Right forelimb (tissue), 1 donor: ENCODE measurements around the gene FYB1.

Experiments used
- DNase-seq: peaks from one replicate; pipeline ENCODE4 v3.0.0-alpha.2; 2018

The FYB1 gene

GRCh38 chr5:39116344-39117170, 102.8 kb downstream of the FYB1 start:
- no peak for DNase-seq

- DNase-seq = no peak
Observed at GRCh38 chr5:39115644-39116343, 103.6 kb downstream of the FYB1 start.

GRCh38 chr5:39114155-39114554, 105.2 kb downstream of the FYB1 start:
- DNase-seq = no peak

GRCh38 chr5:39113354-39113953, 105.9 kb downstream of the FYB1 start:
- DNase-seq = no peak

- DNase-seq = no peak
Observed at GRCh38 chr5:39109606-39110005, 109.8 kb downstream of the FYB1 start.

- DNase-seq = no peak
Observed at GRCh38 chr5:39108987-39109386, 110.4 kb downstream of the FYB1 start.

GRCh38 chr5:39107350-39107749, 112.0 kb downstream of the FYB1 start:
- DNase-seq = no peak

- no peak for DNase-seq
Observed at GRCh38 chr5:39106322-39106721, 113.0 kb downstream of the FYB1 start.

GRCh38 chr5:39104221-39104620, 115.1 kb downstream of the FYB1 start:
- DNase-seq = no peak

GRCh38 chr5:39102684-39103155, 116.6 kb downstream of the FYB1 start:
- no peak for DNase-seq

GRCh38 chr5:39100851-39101396, 118.4 kb downstream of the FYB1 start:
- DNase-seq = no peak

GRCh38 chr5:39100301-39100850, 119.0 kb downstream of the FYB1 start:
- DNase-seq = no peak

- DNase-seq = no peak
Observed at GRCh38 chr5:39099831-39100230, 119.5 kb downstream of the FYB1 start.

GRCh38 chr5:39093352-39093751, 126.0 kb downstream of the FYB1 start:
- no peak for DNase-seq

- DNase-seq = no peak
Observed at GRCh38 chr5:39092581-39093351, 126.6 kb downstream of the FYB1 start.

GRCh38 chr5:39091940-39092580, 127.3 kb downstream of the FYB1 start:
- no peak for DNase-seq

- no peak for DNase-seq
Observed at GRCh38 chr5:39083968-39084367, 135.4 kb downstream of the FYB1 start.

- DNase-seq = no peak
Observed at GRCh38 chr5:39082995-39083394, 136.4 kb downstream of the FYB1 start.

- no peak for DNase-seq
Observed at GRCh38 chr5:39080597-39081204, 138.7 kb downstream of the FYB1 start.

- no peak for DNase-seq
Observed at GRCh38 chr5:39080168-39080567, 139.2 kb downstream of the FYB1 start.

- no peak for DNase-seq
Observed at GRCh38 chr5:39079147-39079546, 140.2 kb downstream of the FYB1 start.
